Measurements from ENCODE around the gene MOSPD2.

MOSPD2 gene

GRCh38 chrX:14934423-14934822 lies 61.2 kb downstream of the MOSPD2 start:
- H3K4me3 ChIP-seq (replicated peaks in 1 of 2; ENCODE audit: low read depth in 2 of 2, low read length in 2 of 2) = no peak overlapping the region
- DNase-seq (ENCODE audit: low read depth in 2 of 2) = peak in 1 of 2 donors; percentile 18
- no peak for TF ChIP-seq CTCF (IDR thresholded peaks at IDR 0.05; ENCODE audit: low read depth, low read length)

GRCh38 chrX:14936561-14936960 lies 63.3 kb downstream of the MOSPD2 start:
- peak; percentile 54 to 66 for DNase-seq (ENCODE audit: low read depth in 2 of 2)
- TF ChIP-seq CTCF (IDR thresholded peaks at IDR 0.05; ENCODE audit: low read depth, low read length) = no peak
- H3K4me3 ChIP-seq (replicated peaks in 1 of 2; ENCODE audit: low read depth in 2 of 2, low read length in 2 of 2) = no peak overlapping the region

GRCh38 chrX:14939644-14940043 lies 66.4 kb downstream of the MOSPD2 start:
- H3K4me3 ChIP-seq (replicated peaks in 1 of 2; ENCODE audit: low read depth in 2 of 2, low read length in 2 of 2) = no peak overlapping the region
- no peak for TF ChIP-seq CTCF (IDR thresholded peaks at IDR 0.05; ENCODE audit: low read depth, low read length)
- DNase-seq (ENCODE audit: low read depth in 2 of 2) = no peak

- no peak overlapping the region for H3K4me3 ChIP-seq (replicated peaks in 1 of 2; ENCODE audit: low read depth in 2 of 2, low read length in 2 of 2)
- TF ChIP-seq CTCF (IDR thresholded peaks at IDR 0.05; ENCODE audit: low read depth, low read length) = no peak
- DNase-seq (ENCODE audit: low read depth in 2 of 2) = no peak
These were observed 68.1 kb downstream of the MOSPD2 start for GRCh38 chrX:14941301-14941700.

GRCh38 chrX:14942341-14942740 lies 69.1 kb downstream of the MOSPD2 start:
- no peak overlapping the region for H3K4me3 ChIP-seq (replicated peaks in 1 of 2; ENCODE audit: low read depth in 2 of 2, low read length in 2 of 2)
- no peak for TF ChIP-seq CTCF (IDR thresholded peaks at IDR 0.05; ENCODE audit: low read depth, low read length)
- DNase-seq (ENCODE audit: low read depth in 2 of 2) = no peak

GRCh38 chrX:14943962-14944361 lies 70.7 kb downstream of the MOSPD2 start:
- TF ChIP-seq CTCF (IDR thresholded peaks at IDR 0.05; ENCODE audit: low read depth, low read length) = no peak
- DNase-seq (ENCODE audit: low read depth in 2 of 2) = no peak
- no peak overlapping the region for H3K4me3 ChIP-seq (replicated peaks in 1 of 2; ENCODE audit: low read depth in 2 of 2, low read length in 2 of 2)

- no peak for DNase-seq (ENCODE audit: low read depth in 2 of 2)
- H3K4me3 ChIP-seq (replicated peaks in 1 of 2; ENCODE audit: low read depth in 2 of 2, low read length in 2 of 2) = no peak overlapping the region
- no peak for TF ChIP-seq CTCF (IDR thresholded peaks at IDR 0.05; ENCODE audit: low read depth, low read length)
These were observed 73.5 kb downstream of the MOSPD2 start for GRCh38 chrX:14946606-14947155.
